K562 (cell line): ENCODE data around the gene MYO9A. TPM values are rescaled to one million over a fixed set of nuclear protein-coding genes. Genes with fewer than 3 reads are reported as not detected.
A peak's percentile ranks its signal among the peaks of the same experiment; 100 is the strongest.

Source experiments
- ATF3 ChIP-seq, 2 experiments: fragments of 450-650 bp in 1 of 2; sonication (generic) in 1 of 2; formaldehyde crosslinking in 1 of 2; IDR thresholded peaks in 1 of 2; conservative IDR thresholded peaks in 1 of 2; 2 replicates each; pipeline versions ENCODE4 v1.6.1 to v1.8.1; 2016 to 2023; ENCODE audit warnings: mild to moderate bottlenecking in 2 of 2, moderate library complexity in 2 of 2, inconsistent platforms in 1 of 2, missing genetic modification reagents in 1 of 2
- BDP1 ChIP-seq: IDR thresholded peaks from 3 replicates; pipeline ENCODE4 v1.6.1; 2011; ENCODE audit not compliant: insufficient read length, insufficient read depth
- CREB1 ChIP-seq, 2 experiments: sonication (generic) in 1 of 2; formaldehyde crosslinking in 1 of 2; IDR thresholded peaks; 2 replicates each; pipeline versions ENCODE4 v1.6.1 to v1.8.0; 2012 to 2022; ENCODE audit warnings: inconsistent platforms in 1 of 2, mild to moderate bottlenecking in 1 of 2, missing genetic modification reagents in 1 of 2, moderate library complexity in 1 of 2
- EWSR1 ChIP-seq: fragments of 450-650 bp; IDR thresholded peaks from 2 replicates; pipeline ENCODE4 v1.6.1; 2018; ENCODE audit warnings: borderline replicate concordance, mild to moderate bottlenecking, low read depth, moderate library complexity; ENCODE audit not compliant: partially characterized antibody
- GATAD2B ChIP-seq: fragments of 450-650 bp; IDR thresholded peaks from 2 replicates; pipeline ENCODE4 v1.6.1; 2017; ENCODE audit warnings: mild to moderate bottlenecking, borderline replicate concordance
- HDAC8 ChIP-seq: fragments of 450-650 bp; IDR thresholded peaks from 2 replicates; pipeline ENCODE4 v1.6.1; 2016; ENCODE audit warnings: mild to moderate bottlenecking, missing genetic modification characterization, moderate library complexity, missing compliant biosample characterization
- ID3 ChIP-seq, 2 experiments: fragments of 250-450 bp in 1 of 2; fragments of 450-650 bp in 1 of 2; sonication (Bioruptor Pico) in 1 of 2; IDR thresholded peaks; 2 replicates each; pipeline versions ENCODE4 v1.6.1 to v1.8.0; 2016 to 2021; ENCODE audit warnings: mild to moderate bottlenecking in 2 of 2, moderate library complexity in 2 of 2, missing compliant biosample characterization in 1 of 2, missing genetic modification characterization in 1 of 2
- IFI16 ChIP-seq: fragments of 250-450 bp; sonication (Bioruptor Pico); IDR thresholded peaks from 2 replicates; pipeline ENCODE4 v2.1.2; 2022; ENCODE audit warnings: mild to moderate bottlenecking, inconsistent platforms
- KDM4B ChIP-seq, 2 experiments: fragments of 450-650 bp in 1 of 2; sonication (generic) in 1 of 2; IDR thresholded peaks; 2 replicates each; pipeline ENCODE4 v1.6.1; 2016 to 2017; ENCODE audit warnings: borderline replicate concordance in 2 of 2, antibody characterized with exemption in 1 of 2, low read depth in 1 of 2, mild to moderate bottlenecking in 1 of 2
- MNT ChIP-seq, 2 experiments: fragments of 450-650 bp; conservative IDR thresholded peaks; 2 replicates each; pipeline ENCODE4 v1.6.1; 2017; ENCODE audit warnings: mild to moderate bottlenecking in 2 of 2, moderate library complexity in 2 of 2
- MTA2 ChIP-seq: fragments of 450-650 bp; IDR thresholded peaks from 2 replicates; pipeline ENCODE4 v1.6.1; 2016; ENCODE audit warnings: low read depth
- MXI1 ChIP-seq: IDR thresholded peaks from 2 replicates; pipeline ENCODE4 v1.6.1; 2011; ENCODE audit warnings: low read depth, mild to moderate bottlenecking, improper control_type of control experiment, low read length
- NFIC ChIP-seq: fragments of 450-650 bp; IDR thresholded peaks from 2 replicates; pipeline ENCODE4 v1.6.1; 2017; ENCODE audit warnings: mild to moderate bottlenecking, inconsistent platforms
- NR2C2 ChIP-seq, 2 experiments: fragments of 200-800 bp in 1 of 2; sonication (Bioruptor generic) in 1 of 2; sonication (generic) in 1 of 2; formaldehyde crosslinking in 1 of 2; IDR thresholded peaks; 2 replicates each; pipeline versions ENCODE4 v1.6.1 to v1.8.0; 2016 to 2022; ENCODE audit warnings: mild to moderate bottlenecking in 1 of 2, missing compliant biosample characterization in 1 of 2, missing genetic modification characterization in 1 of 2, missing genetic modification reagents in 1 of 2
- PRPF4 ChIP-seq: fragments of 200-400 bp; formaldehyde crosslinking; IDR thresholded peaks from one replicate; pipeline ENCODE4 v1.6.1; 2017; ENCODE audit warnings: low read length, low read depth, mild to moderate bottlenecking; ENCODE audit not compliant: insufficient read depth, poor library complexity, severe bottlenecking
- RFX5 ChIP-seq: IDR thresholded peaks from 2 replicates; pipeline ENCODE4 v1.6.1; 2011; ENCODE audit warnings: low read depth, mild to moderate bottlenecking, improper control_type of control experiment, low read length
- SMAD4 ChIP-seq: fragments of 250-450 bp; sonication (Bioruptor Pico); conservative IDR thresholded peaks from 2 replicates; pipeline ENCODE4 v1.8.0; 2021; ENCODE audit warnings: inconsistent platforms, mild to moderate bottlenecking, moderate library complexity
- TAL1 ChIP-seq: fragments of 450-650 bp; IDR thresholded peaks from 2 replicates; pipeline ENCODE4 v1.6.1; 2016; ENCODE audit warnings: mild to moderate bottlenecking
- TFAM ChIP-seq: fragments of 250-450 bp; sonication (Bioruptor Pico); conservative IDR thresholded peaks from 2 replicates; pipeline ENCODE4 v1.5.0; 2021; ENCODE audit warnings: mild to moderate bottlenecking, moderate library complexity
- TRIM28 ChIP-seq: fragments of 450-650 bp; IDR thresholded peaks from 2 replicates; pipeline ENCODE4 v1.6.1; 2017
- YBX1 ChIP-seq: fragments of 450-650 bp; IDR thresholded peaks from 2 replicates; pipeline ENCODE4 v1.7.1; 2016; ENCODE audit warnings: mild to moderate bottlenecking
- ZBTB1 ChIP-seq: sonication (generic); formaldehyde crosslinking; IDR thresholded peaks from 2 replicates; pipeline ENCODE4 v1.8.1; 2023; ENCODE audit warnings: missing genetic modification reagents, low read depth, mild to moderate bottlenecking, borderline replicate concordance
- ZNF124 ChIP-seq: sonication (generic); formaldehyde crosslinking; IDR thresholded peaks from 2 replicates; pipeline ENCODE4 v1.8.1; 2022; ENCODE audit warnings: missing genetic modification reagents
- ZNF324 ChIP-seq: fragments of 250-450 bp; sonication (Bioruptor Pico); IDR thresholded peaks from 2 replicates; pipeline ENCODE4 v1.4.0; 2020; ENCODE audit warnings: mild to moderate bottlenecking
- ZNF561 ChIP-seq: fragments of 450-650 bp; formaldehyde crosslinking; conservative IDR thresholded peaks from 2 replicates; pipeline ENCODE4 v1.4.0; 2020; ENCODE audit warnings: mild to moderate bottlenecking, moderate library complexity
- ZNF699 ChIP-seq: fragments of 250-450 bp; sonication (Bioruptor Pico); IDR thresholded peaks from 2 replicates; pipeline ENCODE4 v1.8.0; 2021; ENCODE audit warnings: mild to moderate bottlenecking, moderate library complexity; ENCODE audit not compliant: insufficient replicate concordance
- ZNF707 ChIP-seq: fragments of 250-450 bp; sonication (Bioruptor Pico); conservative IDR thresholded peaks from 2 replicates; pipeline ENCODE4 v1.8.0; 2022; ENCODE audit warnings: inconsistent platforms, mild to moderate bottlenecking, moderate library complexity
- polyA plus RNA-seq, 8 experiments: library from polyadenylated mRNA; depleted of rRNA in 4 of 8; stranded (reverse) in 5 of 8; unstranded in 3 of 8; fragments of >200 nt; fragmentation: Nextera tagmentation in 2 of 8; fragmentation: Illumina TruSeq in 1 of 8; extraction: Ambion mirVana in 2 of 8; extraction: Trizol in 1 of 8; gene quantifications; 2 replicates each; pipeline versions ENCODE4 v1.2.1 to v1.2.3, GENCODE V29; 2011 to 2014; ENCODE audit warnings: inconsistent platforms in 1 of 8, missing spikeins in 1 of 8
- total RNA-seq, 7 experiments: library from RNA; depleted of rRNA in 6 of 7; stranded (reverse); fragments of >200 nt in 6 of 7; fragmentation: Illumina TruSeq in 2 of 7; extraction: Trizol in 2 of 7; gene quantifications; 2 replicates each; pipeline versions ENCODE4 v1.2.1 to v1.2.3, GENCODE V29; 2011 to 2021; ENCODE audit warnings: low replicate concordance in 1 of 7

MYO9A gene
- total and polyA plus RNA-seq, 9 of the 15 experiments (the other 6 are each of a cell fraction or from before 2014, with no cell fraction given): 1.9 to 15.4 (median 5.8) TPM

- TF ChIP-seq RFX5 (no peak), IFI16 (CRISPR knock-in tag) (no peak), ZNF324 (CRISPR knock-in tag) (no peak), KDM4B (IDR thresholded peaks at IDR 0.05; ENCODE audit: borderline replicate concordance in 2 of 2, low read depth in 1 of 2) (no peak; a peak in 1 of 4 replicates), SMAD4 (CRISPR knock-in tag) (peak; percentile 45), NFIC (peak; percentile 40), ZNF699 (CRISPR knock-in tag) (no peak), TAL1 (no peak), MNT (conservative IDR thresholded peaks at IDR 0.05) (peak in 1 of 2 experiments; percentile 76; a peak in 3 of 4 replicates), ZBTB1 (CRISPR knock-in tag) (peak; percentile 89), ATF3 (IDR thresholded peaks at IDR 0.05) (no peak), ATF3 (CRISPR knock-in tag; conservative IDR thresholded peaks at IDR 0.05) (no peak), CREB1 (IDR thresholded peaks at IDR 0.05) (no peak), CREB1 (CRISPR knock-in tag; IDR thresholded peaks at IDR 0.05) (peak; percentile 13; the same call in 1 of the 2 replicates), ZNF124 (CRISPR knock-in tag) (no peak), MXI1 (no peak), MTA2 (no peak), BDP1 (no peak), ZNF561 (no peak), ZNF707 (no peak), GATAD2B (no peak), TFAM (CRISPR knock-in tag) (no peak), EWSR1 (no peak), PRPF4 (no peak), NR2C2 (CRISPR knock-in tag; IDR thresholded peaks at IDR 0.05) (no peak), NR2C2 (tag; IDR thresholded peaks at IDR 0.05) (no peak), YBX1 (no peak), HDAC8 (no peak), TRIM28 (no peak), ID3 (CRISPR knock-in tag; IDR thresholded peaks at IDR 0.05) (no peak), ID3 (tag; IDR thresholded peaks at IDR 0.05) (no peak)
Observed at GRCh38 chr15:72117486-72118016, 399 bp downstream of the MYO9A start (continued).
